ENCODE measurements around the gene MGAT3.
A peak's percentile ranks its signal among the peaks of the same experiment; 100 is the strongest.

MGAT3 gene

GRCh38 chr22:39528681-39529486 lies 72.1 kb downstream of the MGAT3 start:
- DNase-seq (ENCODE audit: low read depth in 2 of 2), result peak; percentile 81

GRCh38 chr22:39529487-39529851 lies 72.7 kb downstream of the MGAT3 start:
- no peak for DNase-seq (ENCODE audit: low read depth in 2 of 2)

GRCh38 chr22:39530116-39530515 lies 73.3 kb downstream of the MGAT3 start:
- DNase-seq (ENCODE audit: low read depth in 2 of 2), result no peak

- no peak for DNase-seq (ENCODE audit: low read depth in 2 of 2)
Measured at GRCh38 chr22:39530692-39531331, 74.0 kb downstream of the MGAT3 start.

GRCh38 chr22:39532215-39533073 lies 75.6 kb downstream of the MGAT3 start, which contains the start of gene RPS19BP1:
Gene RPS19BP1, minus strand, starts transcription at chr22:39532748. Its CDS starts 10 bp downstream, at chr22:39532738.
- peak; percentile 99 for DNase-seq (ENCODE audit: low read depth in 2 of 2)

- no peak for DNase-seq (ENCODE audit: low read depth in 2 of 2)
Measured at GRCh38 chr22:39534092-39534506, 77.3 kb downstream of the MGAT3 start.

- DNase-seq (ENCODE audit: low read depth in 2 of 2), result peak; percentile 52 to 60
Measured at GRCh38 chr22:39534591-39535356, 78.0 kb downstream of the MGAT3 start.

GRCh38 chr22:39535357-39535725 lies 78.5 kb downstream of the MGAT3 start:
- no peak for DNase-seq (ENCODE audit: low read depth in 2 of 2)

- no peak for DNase-seq (ENCODE audit: low read depth in 2 of 2)
Measured at GRCh38 chr22:39535831-39536449, 79.1 kb downstream of the MGAT3 start.

- DNase-seq (ENCODE audit: low read depth in 2 of 2), result no peak
Measured at GRCh38 chr22:39536711-39537110, 79.9 kb downstream of the MGAT3 start.

- no peak for DNase-seq (ENCODE audit: low read depth in 2 of 2)
Measured at GRCh38 chr22:39537975-39538374, 81.2 kb downstream of the MGAT3 start.

Measured in stimulated activated CD8-positive, alpha-beta memory T cell treated with anti-CD3 and anti-CD28 coated beads, Interleukin-7, amount 100 ng/mL, for 4 hours (primary cell).